BJ (cell line): ENCODE measurements around the gene PSMD4. TPM values are rescaled to one million over a fixed set of nuclear protein-coding genes. Genes with fewer than 3 reads are reported as not detected.

ENCODE experiments used
- CTCF ChIA-PET: fragments of 350-600 bp; formaldehyde crosslinking; extraction: SDS; loops from one replicate; lab custom pipeline; 2021; ENCODE audit warnings: antibody characterized with exemption, inconsistent platforms; lab: Yijun Ruan, JAX
- POLR2A ChIA-PET: fragments of 300-600 bp; sonication (Branson Sonifier 250); formaldehyde crosslinking; extraction: SDS; loops from one replicate; lab custom pipeline; 2021; ENCODE audit warnings: antibody characterized with exemption; lab: Charles Lee
- DNase-seq: peaks from one replicate; pipeline ENCODE4 v3.0.0-alpha.2; 2011; ENCODE audit warnings: low read depth
- H3K27me3 ChIP-seq: 2 replicates; pipeline ENCODE4 v1.6.0; 2011; ENCODE audit warnings: low read length; ENCODE audit not compliant: control insufficient read depth, insufficient read depth
- H3K36me3 ChIP-seq: 2 replicates; pipeline ENCODE4 v1.5.1; 2011; ENCODE audit warnings: low read length; ENCODE audit not compliant: control insufficient read depth, insufficient read depth
- H3K4me3 ChIP-seq: 2 replicates; pipeline ENCODE4 v1.5.1; 2011; ENCODE audit warnings: low read depth, mild to moderate bottlenecking, control low read depth, low read length
- polyA plus RNA-seq: library from polyadenylated mRNA; depleted of rRNA; stranded (reverse); fragments of >200 nt; gene quantifications from 2 replicates; pipeline ENCODE4 v1.2.3, GENCODE V29; 2011
- TF ChIP-seq, protein P1 (sequence below): IDR thresholded peaks from 2 replicates; pipeline ENCODE4 v1.5.1; 2011; ENCODE audit warnings: low read depth, mild to moderate bottlenecking, control low read depth, inconsistent platforms, low read length, moderate library complexity; ENCODE audit not compliant: insufficient read depth

PSMD4 gene
- polyA plus RNA-seq, 1 experiment, result 255 TPM

DNA sequence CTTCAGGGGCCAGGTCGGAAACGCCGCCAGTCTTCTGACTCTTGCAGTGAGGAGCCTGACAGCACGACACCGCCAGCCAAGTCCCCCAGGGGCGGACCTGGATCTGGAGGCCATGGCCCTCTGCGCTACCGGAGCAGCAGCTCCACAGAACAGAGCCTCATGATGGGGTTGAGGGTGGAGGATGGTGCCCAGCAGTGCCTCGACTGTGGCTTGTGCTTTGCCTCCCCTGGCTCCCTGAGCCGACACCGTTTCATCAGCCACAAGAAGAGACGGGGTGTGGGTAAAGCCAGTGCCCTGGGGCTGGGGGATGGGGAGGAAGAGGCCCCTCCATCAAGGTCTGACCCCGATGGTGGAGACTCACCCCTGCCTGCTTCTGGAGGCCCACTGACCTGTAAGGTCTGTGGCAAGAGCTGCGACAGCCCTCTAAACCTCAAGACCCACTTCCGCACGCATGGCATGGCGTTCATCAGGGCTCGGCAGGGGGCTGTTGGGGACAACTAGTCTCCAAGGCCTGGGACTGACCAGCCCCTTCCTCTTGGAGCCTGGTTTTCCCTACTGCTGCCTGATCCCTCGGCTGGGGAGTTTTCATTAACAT is 36.3 kb downstream of the PSMD4 start:
- Histone ChIP-seq H3K36me3 (peaks cover 66% of the 10 kb centered on the region), H3K27me3 (no peaks in the 10 kb centered on the region), H3K4me3 (no peak overlapping the region)
- ChIA-PET POLR2A (no interaction called here), CTCF (interaction anchor here (0.9 kb wide), 1 partner anchor 39 kb away, joined by 3 read pairs; no protein-coding TSS in a partner anchor)
- no peak for DNase-seq
- TF ChIP-seq, protein P1, sequence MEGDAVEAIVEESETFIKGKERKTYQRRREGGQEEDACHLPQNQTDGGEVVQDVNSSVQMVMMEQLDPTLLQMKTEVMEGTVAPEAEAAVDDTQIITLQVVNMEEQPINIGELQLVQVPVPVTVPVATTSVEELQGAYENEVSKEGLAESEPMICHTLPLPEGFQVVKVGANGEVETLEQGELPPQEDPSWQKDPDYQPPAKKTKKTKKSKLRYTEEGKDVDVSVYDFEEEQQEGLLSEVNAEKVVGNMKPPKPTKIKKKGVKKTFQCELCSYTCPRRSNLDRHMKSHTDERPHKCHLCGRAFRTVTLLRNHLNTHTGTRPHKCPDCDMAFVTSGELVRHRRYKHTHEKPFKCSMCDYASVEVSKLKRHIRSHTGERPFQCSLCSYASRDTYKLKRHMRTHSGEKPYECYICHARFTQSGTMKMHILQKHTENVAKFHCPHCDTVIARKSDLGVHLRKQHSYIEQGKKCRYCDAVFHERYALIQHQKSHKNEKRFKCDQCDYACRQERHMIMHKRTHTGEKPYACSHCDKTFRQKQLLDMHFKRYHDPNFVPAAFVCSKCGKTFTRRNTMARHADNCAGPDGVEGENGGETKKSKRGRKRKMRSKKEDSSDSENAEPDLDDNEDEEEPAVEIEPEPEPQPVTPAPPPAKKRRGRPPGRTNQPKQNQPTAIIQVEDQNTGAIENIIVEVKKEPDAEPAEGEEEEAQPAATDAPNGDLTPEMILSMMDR, result no peak

DNA sequence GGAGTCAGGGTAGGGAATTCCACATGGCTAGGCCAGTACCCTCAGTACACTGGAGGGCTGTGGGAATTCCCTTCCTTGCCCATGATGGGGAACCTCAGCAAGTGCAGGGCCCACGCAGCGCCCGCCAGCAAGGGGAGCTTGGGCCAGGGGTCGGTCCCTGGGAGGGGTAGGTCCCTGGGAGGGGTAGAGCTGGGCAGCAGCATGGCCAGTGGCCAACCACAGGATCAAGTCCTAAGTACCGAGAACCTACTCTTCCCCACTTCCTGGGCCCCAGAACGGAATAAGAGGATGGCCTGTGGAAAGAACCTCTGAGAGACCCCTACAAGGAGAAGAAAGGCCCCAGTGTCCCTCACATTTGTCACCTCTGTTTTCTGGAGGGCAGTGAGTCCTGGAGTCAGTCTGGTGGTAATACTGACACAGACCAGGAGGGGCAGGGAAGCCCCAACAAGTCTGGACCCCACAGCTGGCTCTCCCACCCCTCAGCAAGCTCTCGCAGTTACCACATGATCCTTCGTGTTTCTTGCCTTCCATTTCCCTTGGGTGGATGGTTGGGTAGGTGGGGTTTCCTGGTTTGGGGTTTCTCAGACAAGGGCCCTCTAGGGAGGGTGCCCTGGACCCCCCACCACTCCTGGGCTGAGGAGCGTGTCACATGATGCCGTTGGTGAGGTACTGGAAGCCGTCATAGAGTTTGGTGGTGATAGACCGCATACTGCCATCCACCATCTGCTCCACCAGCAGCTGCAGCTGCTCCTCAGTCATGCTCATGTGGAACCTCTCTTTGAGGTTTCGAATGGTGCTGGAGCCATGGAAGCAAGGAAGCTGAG is 37.9 kb downstream of the PSMD4 start:
- Histone ChIP-seq H3K36me3 (peaks cover 58% of the 10 kb centered on the region), H3K27me3 (no peaks in the 10 kb centered on the region), H3K4me3 (no peak overlapping the region)
- no peak for DNase-seq
- POLR2A ChIA-PET, result no interaction called here
- CTCF ChIA-PET, result interaction anchor here (0.7 to 17.3 kb wide), 6 partner anchors 8 to 48 kb away, joined by 3 to 267 read pairs (median 4); no protein-coding TSS in a partner anchor
- TF ChIP-seq, protein P1, result no peak

DNA sequence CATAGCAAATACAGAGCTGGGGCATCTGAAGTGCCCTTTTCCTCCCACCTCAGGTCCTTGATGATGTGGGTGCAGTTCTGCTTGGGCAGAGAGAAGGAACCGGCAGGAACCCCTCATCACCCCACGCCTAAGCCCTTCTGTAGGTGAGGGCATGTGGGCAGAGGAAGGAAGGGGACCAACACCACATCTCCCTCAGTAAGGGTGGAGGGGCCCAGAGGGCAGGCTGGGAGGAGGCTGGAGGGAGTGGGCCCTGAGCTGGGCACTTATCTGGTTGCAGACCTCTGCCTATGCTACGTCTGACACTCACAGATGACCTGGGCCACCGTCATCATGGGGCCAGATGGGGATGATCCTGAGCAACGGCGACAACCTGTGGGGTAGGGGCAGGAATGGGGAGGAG is 38.6 kb downstream of the PSMD4 start:
- H3K27me3 ChIP-seq, result no peaks in the 10 kb centered on the region
- ChIA-PET POLR2A (no interaction called here), CTCF (interaction anchor here (0.7 to 17.3 kb wide), 5 partner anchors 8 to 47 kb away, joined by 3 to 267 read pairs (median 5); no protein-coding TSS in a partner anchor)
- H3K4me3 ChIP-seq, result no peak overlapping the region
- peaks cover 53% of the 10 kb centered on the region for H3K36me3 ChIP-seq
- TF ChIP-seq, protein P1, result no peak
- no peak for DNase-seq

DNA sequence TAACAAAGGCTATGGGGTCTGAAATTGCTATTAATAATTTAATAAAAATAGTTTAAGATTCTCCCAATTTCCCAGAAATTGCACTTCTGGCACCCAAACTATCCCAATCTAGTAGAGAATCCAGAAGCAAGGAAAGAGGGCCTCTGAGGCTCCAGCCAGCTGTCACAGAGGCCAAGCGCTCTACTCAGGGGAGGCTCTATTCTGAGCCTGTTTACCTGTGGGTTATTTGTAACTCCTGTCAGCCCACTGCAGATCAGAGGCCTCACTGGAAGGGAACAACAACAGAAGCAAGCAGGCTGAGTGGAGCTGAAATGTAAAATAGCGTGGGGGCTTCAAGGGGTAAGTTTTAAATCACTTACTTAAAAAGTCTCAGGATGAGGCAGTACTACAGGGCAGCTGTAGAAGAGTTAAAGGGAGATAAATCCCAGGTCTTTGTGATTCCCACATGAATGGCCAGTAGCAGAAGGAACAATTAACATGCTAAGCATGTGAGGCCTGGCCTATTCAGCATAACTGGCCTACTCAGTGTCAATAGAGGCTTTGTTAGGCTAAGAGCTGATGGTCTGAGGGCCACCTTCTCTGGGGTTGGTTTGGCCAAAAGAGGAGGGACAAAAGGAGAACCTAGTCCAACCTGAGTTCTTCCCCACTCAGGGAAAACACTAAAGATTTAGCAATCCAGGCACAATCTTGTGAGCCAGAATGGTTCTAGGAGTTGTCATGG is 40.4 kb downstream of the PSMD4 start:
- peaks cover 51% of the 10 kb centered on the region for H3K36me3 ChIP-seq
- ChIA-PET POLR2A (no interaction called here), CTCF (interaction anchor here (1.5 to 17.3 kb wide), 5 partner anchors 9 to 104 kb away, joined by 3 to 267 read pairs (median 5); partner anchors contain the start of gene PSMB4)
- no peak for DNase-seq
- TF ChIP-seq, protein P1, result no peak
- no peaks in the 10 kb centered on the region for H3K27me3 ChIP-seq
- no peak overlapping the region for H3K4me3 ChIP-seq
